Measurements from ENCODE around the gene TRIM5. TPM values are rescaled to one million over a fixed set of nuclear protein-coding genes. Genes with fewer than 3 reads are reported as not detected.
"Not testable (repeated sequence)": the region's sequence is repeated elsewhere in the genome, so short reads cannot be mapped to it uniquely, and the experiment has no call there.

The TRIM5 gene
- total RNA-seq, 1 experiment from 2014 or later = 21.5 TPM

DNA sequence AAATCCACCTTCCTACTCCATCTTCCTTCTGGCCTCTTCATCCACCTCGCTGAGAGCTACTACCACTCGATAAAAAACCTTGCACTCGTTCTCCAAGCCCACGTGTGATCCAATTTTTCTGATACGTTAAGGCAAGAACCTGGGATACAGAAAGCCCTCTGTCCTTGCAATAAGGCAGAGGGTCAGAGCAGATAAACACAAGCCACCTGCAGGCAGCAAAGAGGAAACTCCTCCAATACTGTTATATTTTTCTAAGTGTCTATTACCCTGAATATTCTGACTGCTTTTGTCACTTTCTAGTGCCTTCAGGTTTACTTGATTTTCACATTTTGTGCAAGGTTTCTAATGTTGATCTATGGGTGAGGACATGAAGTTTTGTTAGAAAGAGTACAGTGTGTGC is 26.6 kb downstream of the TRIM5 start:
- no peak overlapping the region for H2BK12ac ChIP-seq (ENCODE audit: insufficient read length, low read depth, low read length)
- no peak overlapping the region for H4K8ac ChIP-seq (replicated peaks; ENCODE audit: insufficient read length, low read depth, low read length)
- H2AFZ ChIP-seq (ENCODE audit: low read length) = no peak overlapping the region
- no peak overlapping the region for H3K4me2 ChIP-seq (ENCODE audit: insufficient read depth, insufficient read length, low read length)
- Mint-ChIP-seq H3K4me3 (no peak overlapping the region), H3K4me1 (no peaks in the 10 kb centered on the region), H3K27ac (no peak overlapping the region), H3K36me3 (ENCODE audit: insufficient read depth in 1 of 3, low read depth in 3 of 3) (peaks cover 2 to 8% (median 5%) of the 10 kb centered on the region in 3 experiments; a peak in 4 of 7 replicates), H3K27me3 (ENCODE audit: low read depth) (no peaks in the 10 kb centered on the region), H3K9me3 (peaks cover 2 to 11% of the 10 kb centered on the region in 2 experiments; a peak in 4 of 5 replicates)
- H3K14ac ChIP-seq (ENCODE audit: insufficient read depth, low read length) = no peak overlapping the region; the same call in 1 of the 2 replicates
- WGBS (ENCODE audit: extremely low coverage, insufficient read length, low lambda C conversion rate) = no CpG with 5 or more reads among the region's 5 CpGs
- H3K4ac ChIP-seq (ENCODE audit: low read depth, low read length) = no peak overlapping the region
- H3K9ac ChIP-seq (ENCODE audit: extremely low read depth, insufficient read length, low read length) = no peak overlapping the region
- H3K9me3 ChIP-seq (ENCODE audit: control insufficient read depth, low read depth, low read length) = no peaks in the 10 kb centered on the region
- H2BK5ac ChIP-seq (ENCODE audit: insufficient read length, low read length) = no peak overlapping the region
- no peak for DNase-seq
- H3K23me2 ChIP-seq (ENCODE audit: insufficient read length, low read depth, low read length, poor library complexity, severe bottlenecking) = no peaks in the 10 kb centered on the region
- H3K79me1 ChIP-seq (ENCODE audit: insufficient read depth, low read depth, low read length, poor library complexity, severe bottlenecking) = no peaks in the 10 kb centered on the region
- no peak overlapping the region for H3K27ac ChIP-seq (ENCODE audit: insufficient read length, low read depth, low read length)
- TF ChIP-seq CTCF (conservative IDR thresholded peaks at IDR 0.05) = no peak; the same call in 2 of the 3 replicates
- H3K18ac ChIP-seq (ENCODE audit: insufficient read length, low read depth, low read length) = no peak overlapping the region
- no peak overlapping the region for H3K56ac ChIP-seq (ENCODE audit: insufficient read length, low read depth, low read length)
- no peak overlapping the region for H2AK5ac ChIP-seq (ENCODE audit: insufficient read length, low read length)
- H3K79me2 ChIP-seq (ENCODE audit: insufficient read depth, low read length) = no peaks in the 10 kb centered on the region
- no peak overlapping the region for H3K23ac ChIP-seq (ENCODE audit: insufficient read length, low read depth, low read length)
- no peak overlapping the region for H2BK120ac ChIP-seq (ENCODE audit: low read depth, low read length, poor library complexity, severe bottlenecking)
- H4K5ac ChIP-seq (ENCODE audit: insufficient read length, low read depth, low read length) = no peak overlapping the region
- no peak overlapping the region for H3T11ph ChIP-seq (ENCODE audit: low read length)
- no peak overlapping the region for H4K91ac ChIP-seq (ENCODE audit: insufficient read length, low read depth, low read length)
- H2BK15ac ChIP-seq (ENCODE audit: low read depth, low read length) = no peak overlapping the region; the same call in 1 of the 2 replicates
- no peak overlapping the region for H2BK20ac ChIP-seq (ENCODE audit: low read depth, low read length, poor library complexity, severe bottlenecking)
- H4K20me1 ChIP-seq (ENCODE audit: control insufficient read depth, insufficient read depth, insufficient read length) = no peaks in the 10 kb centered on the region
- H3K4me1 ChIP-seq (ENCODE audit: insufficient read depth, low read length) = no peaks in the 10 kb centered on the region
- no peaks in the 10 kb centered on the region for H3K27me3 ChIP-seq (ENCODE audit: insufficient read depth, low read length)

DNA sequence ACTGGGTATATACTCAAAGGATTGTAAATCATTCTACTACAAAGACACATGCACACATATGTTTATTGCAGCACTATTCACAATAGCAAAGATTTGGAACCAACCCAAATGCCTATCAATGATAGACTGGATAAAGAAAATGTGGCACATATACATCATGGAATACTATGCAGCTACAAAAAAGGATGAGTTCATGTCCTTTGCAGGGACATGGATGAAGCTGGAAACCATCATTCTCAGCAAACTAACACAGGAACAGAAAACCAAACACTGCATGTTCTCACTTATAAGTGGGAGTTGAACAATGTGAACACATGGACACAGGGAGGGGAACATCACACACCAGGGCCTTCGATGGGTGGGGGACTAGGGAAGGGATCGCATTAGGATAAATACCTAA is 27.9 kb downstream of the TRIM5 start:
- H2AK5ac ChIP-seq (ENCODE audit: insufficient read length, low read length); H3K23me2 ChIP-seq (ENCODE audit: insufficient read length, low read depth, low read length, poor library complexity, severe bottlenecking); H4K5ac ChIP-seq (ENCODE audit: insufficient read length, low read depth, low read length); H3K14ac ChIP-seq (ENCODE audit: insufficient read depth, low read length); H3K36me3 Mint-ChIP-seq (ENCODE audit: insufficient read depth in 1 of 3, low read depth in 3 of 3); H3K4me1 ChIP-seq (ENCODE audit: insufficient read depth, low read length); H2AFZ ChIP-seq (ENCODE audit: low read length); H3K27me3 ChIP-seq (ENCODE audit: insufficient read depth, low read length); H3T11ph ChIP-seq (ENCODE audit: low read length); H3K9ac ChIP-seq (ENCODE audit: extremely low read depth, insufficient read length, low read length); H2BK12ac ChIP-seq (ENCODE audit: insufficient read length, low read depth, low read length); H2BK5ac ChIP-seq (ENCODE audit: insufficient read length, low read length); H2BK120ac ChIP-seq (ENCODE audit: low read depth, low read length, poor library complexity, severe bottlenecking); H3K23ac ChIP-seq (ENCODE audit: insufficient read length, low read depth, low read length); H2BK20ac ChIP-seq (ENCODE audit: low read depth, low read length, poor library complexity, severe bottlenecking); H3K4ac ChIP-seq (ENCODE audit: low read depth, low read length); H3K27me3 Mint-ChIP-seq (ENCODE audit: low read depth); H3K18ac ChIP-seq (ENCODE audit: insufficient read length, low read depth, low read length); DNase-seq; H3K56ac ChIP-seq (ENCODE audit: insufficient read length, low read depth, low read length); H3K79me1 ChIP-seq (ENCODE audit: insufficient read depth, low read depth, low read length, poor library complexity, severe bottlenecking); H4K8ac ChIP-seq (replicated peaks; ENCODE audit: insufficient read length, low read depth, low read length); H4K91ac ChIP-seq (ENCODE audit: insufficient read length, low read depth, low read length); H3K27ac Mint-ChIP-seq; H3K27ac ChIP-seq (ENCODE audit: insufficient read length, low read depth, low read length); H3K4me2 ChIP-seq (ENCODE audit: insufficient read depth, insufficient read length, low read length); H2BK15ac ChIP-seq (ENCODE audit: low read depth, low read length); H3K9me3 ChIP-seq (ENCODE audit: control insufficient read depth, low read depth, low read length); H3K4me3 Mint-ChIP-seq; H3K79me2 ChIP-seq (ENCODE audit: insufficient read depth, low read length); H4K20me1 ChIP-seq (ENCODE audit: control insufficient read depth, insufficient read depth, insufficient read length); H3K4me1 Mint-ChIP-seq: not testable (repeated sequence)
- peaks cover 12 to 23% of the 10 kb centered on the region in 2 experiments; a peak in 4 of 5 replicates for H3K9me3 Mint-ChIP-seq
- WGBS (ENCODE audit: extremely low coverage, insufficient read length, low lambda C conversion rate) = no CpG with 5 or more reads among the region's 2 CpGs
